ENCODE data around the gene ASB6.
A peak's percentile ranks its signal among the peaks of the same experiment; 100 is the strongest.

ASB6 gene

DNA sequence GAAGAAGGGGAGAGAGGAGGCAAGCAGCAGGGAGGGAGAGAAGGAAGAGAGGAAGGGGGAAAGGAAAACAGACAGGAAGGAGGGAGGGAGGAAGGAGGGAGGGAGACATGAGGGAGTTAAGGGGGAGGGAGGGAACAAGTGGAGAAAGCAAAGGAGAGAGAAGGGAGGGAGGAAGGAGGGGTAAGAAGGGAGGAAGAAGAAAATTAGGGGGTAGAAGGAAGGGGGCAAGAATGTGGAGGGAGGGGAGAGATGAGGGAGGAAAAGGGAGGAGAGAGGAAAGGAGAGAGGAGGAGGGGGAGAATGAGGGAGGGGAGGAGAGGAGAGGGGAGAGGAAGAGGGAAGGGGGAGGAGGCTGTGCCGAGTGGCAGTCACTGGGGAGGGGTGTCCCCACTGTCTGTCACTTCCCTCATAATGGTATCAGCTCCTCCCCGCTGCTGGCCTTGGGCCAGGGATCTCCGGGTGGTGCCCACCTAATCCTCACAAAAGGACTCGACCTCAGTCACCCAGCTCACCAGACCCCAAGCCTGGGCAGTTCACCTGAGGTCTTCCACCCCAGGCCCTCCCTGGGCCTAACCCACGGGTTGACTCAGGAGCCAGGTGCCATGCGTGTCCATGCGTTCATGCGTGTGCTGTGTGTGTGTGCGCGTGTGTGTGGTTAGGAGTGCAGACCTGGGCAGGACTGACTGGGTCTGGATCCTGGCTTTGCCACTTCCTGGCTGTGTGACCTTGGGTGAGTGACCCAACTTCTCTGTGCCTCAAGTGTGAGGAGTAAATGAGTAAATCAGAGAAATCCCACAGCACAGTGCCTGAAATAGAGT lies 39.1 kb downstream of the ASB6 start:
- no peak overlapping the region for H3K4me3 ChIP-seq (ENCODE audit: severe bottlenecking)
- no peak overlapping the region for H3K27ac ChIP-seq (ENCODE audit: poor library complexity, severe bottlenecking)
- ATAC-seq (ENCODE audit: low read depth) = no peak
- H3K4me1 ChIP-seq (ENCODE audit: insufficient read depth, poor library complexity, severe bottlenecking) = peaks cover 6% of the 10 kb centered on the region
- H3K9me3 ChIP-seq (ENCODE audit: severe bottlenecking) = no peaks in the 10 kb centered on the region
- no peaks in the 10 kb centered on the region for H3K36me3 ChIP-seq (ENCODE audit: low read depth)
- no peak for DNase-seq (ENCODE audit: low spot score)
- TF ChIP-seq, protein P1, sequence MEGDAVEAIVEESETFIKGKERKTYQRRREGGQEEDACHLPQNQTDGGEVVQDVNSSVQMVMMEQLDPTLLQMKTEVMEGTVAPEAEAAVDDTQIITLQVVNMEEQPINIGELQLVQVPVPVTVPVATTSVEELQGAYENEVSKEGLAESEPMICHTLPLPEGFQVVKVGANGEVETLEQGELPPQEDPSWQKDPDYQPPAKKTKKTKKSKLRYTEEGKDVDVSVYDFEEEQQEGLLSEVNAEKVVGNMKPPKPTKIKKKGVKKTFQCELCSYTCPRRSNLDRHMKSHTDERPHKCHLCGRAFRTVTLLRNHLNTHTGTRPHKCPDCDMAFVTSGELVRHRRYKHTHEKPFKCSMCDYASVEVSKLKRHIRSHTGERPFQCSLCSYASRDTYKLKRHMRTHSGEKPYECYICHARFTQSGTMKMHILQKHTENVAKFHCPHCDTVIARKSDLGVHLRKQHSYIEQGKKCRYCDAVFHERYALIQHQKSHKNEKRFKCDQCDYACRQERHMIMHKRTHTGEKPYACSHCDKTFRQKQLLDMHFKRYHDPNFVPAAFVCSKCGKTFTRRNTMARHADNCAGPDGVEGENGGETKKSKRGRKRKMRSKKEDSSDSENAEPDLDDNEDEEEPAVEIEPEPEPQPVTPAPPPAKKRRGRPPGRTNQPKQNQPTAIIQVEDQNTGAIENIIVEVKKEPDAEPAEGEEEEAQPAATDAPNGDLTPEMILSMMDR (IDR thresholded peaks at IDR 0.05; ENCODE audit: poor library complexity, severe bottlenecking) = no peak
- H3K27me3 ChIP-seq (ENCODE audit: insufficient read depth, poor library complexity, severe bottlenecking) = no peaks in the 10 kb centered on the region

- no peak for ATAC-seq (ENCODE audit: low read depth)
- Histone ChIP-seq H3K4me3 (ENCODE audit: severe bottlenecking) (no peak overlapping the region), H3K27ac (ENCODE audit: poor library complexity, severe bottlenecking) (no peak overlapping the region)
Observed at GRCh38 chr9:129601082-129601674, 40.8 kb downstream of the ASB6 start.

GRCh38 chr9:129598089-129598596 lies 43.8 kb downstream of the ASB6 start:
- H3K9me3 ChIP-seq (ENCODE audit: severe bottlenecking) = no peaks in the 10 kb centered on the region
- no peaks in the 10 kb centered on the region for H3K36me3 ChIP-seq (ENCODE audit: low read depth)
- TF ChIP-seq, protein P1 (IDR thresholded peaks at IDR 0.05; ENCODE audit: poor library complexity, severe bottlenecking) = no peak
- no peaks in the 10 kb centered on the region for H3K4me1 ChIP-seq (ENCODE audit: insufficient read depth, poor library complexity, severe bottlenecking)
- H3K27me3 ChIP-seq (ENCODE audit: insufficient read depth, poor library complexity, severe bottlenecking) = no peaks in the 10 kb centered on the region
- H3K4me3 ChIP-seq (ENCODE audit: severe bottlenecking) = no peak overlapping the region
- no peak for DNase-seq (ENCODE audit: low spot score)
- ATAC-seq (ENCODE audit: low read depth) = no peak
- H3K27ac ChIP-seq (ENCODE audit: poor library complexity, severe bottlenecking) = no peak overlapping the region

More at GRCh38 chr9:129601082-129601674, 40.8 kb downstream of the ASB6 start:
- TF ChIP-seq, protein P1 (IDR thresholded peaks at IDR 0.05; ENCODE audit: poor library complexity, severe bottlenecking) = no peak
- Histone ChIP-seq H3K27me3 (ENCODE audit: insufficient read depth, poor library complexity, severe bottlenecking) (no peaks in the 10 kb centered on the region), H3K36me3 (ENCODE audit: low read depth) (no peaks in the 10 kb centered on the region), H3K4me1 (ENCODE audit: insufficient read depth, poor library complexity, severe bottlenecking) (no peaks in the 10 kb centered on the region), H3K9me3 (ENCODE audit: severe bottlenecking) (no peaks in the 10 kb centered on the region)
- no peak for DNase-seq (ENCODE audit: low spot score)

DNA sequence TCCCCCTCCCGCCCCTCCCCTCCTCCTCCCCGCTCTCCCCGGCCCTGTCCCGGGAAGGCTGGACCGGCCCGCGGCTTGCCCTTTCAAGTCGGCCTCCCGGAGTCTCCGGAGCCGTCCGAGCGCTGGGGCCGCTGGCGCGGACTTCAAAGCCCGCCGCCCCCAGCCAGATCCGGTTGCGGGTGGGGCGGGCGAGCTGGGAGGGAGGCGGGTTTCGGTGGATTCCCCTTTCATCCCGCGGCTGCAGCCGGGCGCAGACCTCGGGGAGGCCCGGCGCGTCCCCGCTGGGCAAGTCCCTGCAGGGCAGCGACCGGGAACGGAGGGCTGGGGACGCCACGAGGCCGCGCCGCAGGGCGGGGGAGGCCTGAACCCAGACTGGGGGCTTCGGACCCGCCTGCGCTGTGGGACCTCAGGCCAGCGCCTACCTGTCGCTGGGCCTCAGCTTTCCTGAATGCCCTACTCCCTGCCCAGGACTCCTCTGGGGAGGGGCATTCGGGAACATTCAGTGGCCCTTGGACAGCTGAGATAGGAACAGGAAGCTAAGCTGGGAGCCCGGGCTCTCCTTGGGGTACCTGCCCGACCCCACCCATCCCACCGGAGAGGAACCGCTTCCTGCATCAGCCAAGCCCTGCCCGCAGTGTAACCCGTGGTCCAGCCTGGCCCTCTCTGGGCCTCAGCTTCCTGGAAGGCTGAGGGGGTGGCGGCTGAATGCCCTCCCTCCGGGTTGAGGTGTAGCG lies 44.4 kb downstream of the ASB6 start:
- Histone ChIP-seq H3K27ac (ENCODE audit: poor library complexity, severe bottlenecking) (no peak overlapping the region), H3K4me3 (ENCODE audit: severe bottlenecking) (peak overlapping the region; percentile 23), H3K9me3 (ENCODE audit: severe bottlenecking) (no peaks in the 10 kb centered on the region), H3K36me3 (ENCODE audit: low read depth) (no peaks in the 10 kb centered on the region), H3K4me1 (ENCODE audit: insufficient read depth, poor library complexity, severe bottlenecking) (no peaks in the 10 kb centered on the region), H3K27me3 (ENCODE audit: insufficient read depth, poor library complexity, severe bottlenecking) (no peaks in the 10 kb centered on the region)
- TF ChIP-seq, protein P1 (IDR thresholded peaks at IDR 0.05; ENCODE audit: poor library complexity, severe bottlenecking) = no peak
- no peak for DNase-seq (ENCODE audit: low spot score)
- peak; percentile 44 for ATAC-seq (ENCODE audit: low read depth)
